GM12801 (cell line): Measurements from ENCODE around the gene TTL.

Experiments used
- TF ChIP-seq, protein P1 (sequence below): IDR thresholded peaks from one replicate; pipeline ENCODE4 v1.5.1; 2011; ENCODE audit warnings: control low read depth; ENCODE audit not compliant: insufficient read length; ENCODE audit errors: extremely low read depth

The TTL gene

DNA sequence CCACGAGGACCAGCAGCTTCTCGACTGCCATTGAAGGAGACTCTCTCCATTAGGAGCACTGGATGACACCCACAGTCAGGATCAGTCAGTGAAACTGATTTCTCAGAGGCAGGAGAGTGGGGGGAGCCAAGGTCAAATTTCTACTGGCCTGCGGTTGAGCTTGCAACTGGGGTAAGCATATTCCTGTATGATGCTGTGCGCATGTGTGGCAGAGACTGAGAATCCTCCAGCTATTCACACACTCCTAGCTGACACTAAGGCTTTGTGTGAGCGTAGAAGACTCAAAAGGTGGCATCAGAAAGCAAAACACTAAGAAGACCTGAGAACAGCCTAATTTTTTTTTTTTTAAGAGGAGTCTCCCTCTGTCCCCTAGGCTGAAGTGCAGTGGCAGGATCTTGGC, 19.8 kb upstream of the TTL start:
- TF ChIP-seq, protein P1, sequence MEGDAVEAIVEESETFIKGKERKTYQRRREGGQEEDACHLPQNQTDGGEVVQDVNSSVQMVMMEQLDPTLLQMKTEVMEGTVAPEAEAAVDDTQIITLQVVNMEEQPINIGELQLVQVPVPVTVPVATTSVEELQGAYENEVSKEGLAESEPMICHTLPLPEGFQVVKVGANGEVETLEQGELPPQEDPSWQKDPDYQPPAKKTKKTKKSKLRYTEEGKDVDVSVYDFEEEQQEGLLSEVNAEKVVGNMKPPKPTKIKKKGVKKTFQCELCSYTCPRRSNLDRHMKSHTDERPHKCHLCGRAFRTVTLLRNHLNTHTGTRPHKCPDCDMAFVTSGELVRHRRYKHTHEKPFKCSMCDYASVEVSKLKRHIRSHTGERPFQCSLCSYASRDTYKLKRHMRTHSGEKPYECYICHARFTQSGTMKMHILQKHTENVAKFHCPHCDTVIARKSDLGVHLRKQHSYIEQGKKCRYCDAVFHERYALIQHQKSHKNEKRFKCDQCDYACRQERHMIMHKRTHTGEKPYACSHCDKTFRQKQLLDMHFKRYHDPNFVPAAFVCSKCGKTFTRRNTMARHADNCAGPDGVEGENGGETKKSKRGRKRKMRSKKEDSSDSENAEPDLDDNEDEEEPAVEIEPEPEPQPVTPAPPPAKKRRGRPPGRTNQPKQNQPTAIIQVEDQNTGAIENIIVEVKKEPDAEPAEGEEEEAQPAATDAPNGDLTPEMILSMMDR = no peak

DNA sequence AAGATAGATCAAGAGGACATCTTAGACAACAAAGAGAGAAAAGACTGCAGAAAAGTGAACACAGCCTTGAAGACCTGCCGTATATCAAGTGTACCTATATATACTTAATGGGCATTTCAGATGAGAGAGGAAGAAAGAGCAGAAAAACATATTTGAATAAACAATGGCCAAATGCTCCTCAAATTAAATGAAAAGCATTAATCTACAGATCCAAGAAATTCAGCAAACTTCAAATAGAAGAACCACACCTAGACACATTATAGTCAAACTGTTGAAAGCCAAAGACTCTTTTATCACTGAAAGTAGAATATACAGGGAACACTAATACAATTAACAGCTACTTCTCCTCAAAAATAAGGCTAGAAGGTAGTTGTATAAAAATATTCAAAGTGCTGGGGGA, 18.7 kb upstream of the TTL start:
- TF ChIP-seq, protein P1 = no peak

DNA sequence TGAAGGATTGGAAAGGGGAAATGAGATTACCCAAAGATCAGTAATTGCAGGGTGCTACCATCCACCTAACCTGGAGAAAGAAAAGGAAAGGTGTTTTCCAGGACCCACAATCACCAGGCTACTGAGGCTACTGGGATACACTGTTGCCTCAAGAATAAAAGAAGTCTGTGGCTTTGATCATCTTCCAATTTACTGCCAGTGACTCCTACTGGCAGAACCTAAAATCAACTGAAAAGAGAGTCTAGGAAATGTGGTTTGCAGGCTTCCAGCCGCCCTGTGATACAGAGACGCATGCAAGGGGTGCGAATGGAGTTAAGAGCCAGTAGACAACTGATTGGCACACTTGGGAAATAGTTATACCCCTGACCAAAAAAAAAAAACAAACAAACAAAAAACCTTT, 16.6 kb upstream of the TTL start:
- TF ChIP-seq, protein P1 = no peak

DNA sequence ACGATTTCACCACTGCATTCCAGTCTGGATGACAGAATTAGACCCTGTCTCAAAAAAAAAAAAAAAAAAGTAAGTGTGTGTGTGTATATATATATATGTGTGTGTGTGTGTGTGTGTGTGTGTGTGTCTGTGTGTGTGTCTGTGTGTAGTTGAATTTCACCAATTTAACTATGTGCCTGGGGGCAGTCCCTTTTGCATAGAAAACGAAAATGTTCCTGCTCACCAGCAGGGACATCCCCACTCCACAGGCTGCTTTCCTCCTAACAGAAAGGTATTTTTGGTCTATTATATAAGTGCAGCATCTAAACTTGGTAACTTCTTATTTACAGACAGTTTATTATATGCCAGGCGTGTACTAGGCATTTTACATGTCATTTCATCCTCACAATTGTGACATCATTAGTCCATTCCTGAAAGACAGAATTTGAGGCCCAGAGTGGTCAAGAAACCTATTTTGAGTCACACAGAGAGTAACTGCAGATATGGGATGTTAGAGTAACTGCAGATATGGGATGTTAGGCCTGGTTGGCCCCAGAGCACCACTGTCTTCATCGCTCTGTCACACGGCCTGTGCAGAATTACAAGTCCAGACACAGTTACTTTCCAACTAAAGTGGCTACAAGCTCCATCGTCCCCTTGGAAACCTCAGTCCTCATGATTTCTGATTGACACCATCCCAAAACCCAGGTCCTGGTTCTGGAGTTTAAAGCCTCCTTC, 9.3 kb upstream of the TTL start:
- TF ChIP-seq, protein P1 = no peak

DNA sequence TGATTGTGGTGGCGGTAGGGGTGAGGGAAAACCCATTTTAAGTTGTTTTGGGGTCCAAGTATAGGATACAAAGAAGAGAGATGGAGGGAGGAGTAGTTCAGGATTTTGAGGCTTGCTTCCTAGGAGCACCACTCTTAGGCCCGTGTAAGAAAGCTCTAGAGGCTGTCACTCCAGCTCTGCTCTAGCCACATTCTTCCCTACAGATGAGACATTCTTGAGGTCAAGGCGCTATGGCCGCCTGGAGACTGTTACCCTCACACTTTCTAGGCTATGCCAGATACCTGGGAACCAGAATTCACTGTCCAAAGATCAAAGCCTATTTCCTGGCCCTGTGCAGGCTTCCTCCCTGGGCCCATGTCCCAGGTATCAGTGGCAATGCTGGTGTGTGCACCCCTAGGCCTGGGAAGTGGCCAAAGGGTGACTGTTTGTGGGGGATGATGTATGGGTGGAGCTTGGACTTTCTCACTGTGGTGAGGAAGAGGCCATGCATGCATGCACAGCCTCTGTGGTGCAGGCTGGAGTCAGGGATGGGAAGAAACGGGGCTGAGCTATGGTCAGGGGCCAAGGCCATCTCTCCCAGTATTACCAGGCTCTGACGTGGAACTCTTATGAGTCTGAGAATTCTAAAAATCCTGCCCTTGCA, 7.0 kb upstream of the TTL start:
- TF ChIP-seq, protein P1 = no peak

DNA sequence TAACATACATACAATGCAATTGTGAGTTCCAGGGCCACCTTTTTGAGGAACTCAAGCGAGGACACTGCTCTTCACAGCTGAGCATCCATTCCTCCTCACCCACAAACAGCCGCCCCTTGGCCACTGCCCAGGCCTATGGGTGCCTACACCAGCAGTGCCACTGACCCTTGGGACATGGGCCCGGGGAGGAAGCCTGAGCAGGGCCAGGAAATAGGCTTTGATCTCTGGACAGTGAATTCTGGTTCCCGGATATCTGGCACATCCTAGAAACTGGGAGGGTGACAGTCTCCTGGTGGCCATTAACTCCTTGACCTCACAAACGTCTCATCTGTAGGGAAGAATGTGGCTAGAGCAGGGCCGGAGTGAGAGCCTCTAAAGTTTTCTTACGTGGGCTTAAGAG, 5.5 kb upstream of the TTL start:
- TF ChIP-seq, protein P1 = no peak

DNA sequence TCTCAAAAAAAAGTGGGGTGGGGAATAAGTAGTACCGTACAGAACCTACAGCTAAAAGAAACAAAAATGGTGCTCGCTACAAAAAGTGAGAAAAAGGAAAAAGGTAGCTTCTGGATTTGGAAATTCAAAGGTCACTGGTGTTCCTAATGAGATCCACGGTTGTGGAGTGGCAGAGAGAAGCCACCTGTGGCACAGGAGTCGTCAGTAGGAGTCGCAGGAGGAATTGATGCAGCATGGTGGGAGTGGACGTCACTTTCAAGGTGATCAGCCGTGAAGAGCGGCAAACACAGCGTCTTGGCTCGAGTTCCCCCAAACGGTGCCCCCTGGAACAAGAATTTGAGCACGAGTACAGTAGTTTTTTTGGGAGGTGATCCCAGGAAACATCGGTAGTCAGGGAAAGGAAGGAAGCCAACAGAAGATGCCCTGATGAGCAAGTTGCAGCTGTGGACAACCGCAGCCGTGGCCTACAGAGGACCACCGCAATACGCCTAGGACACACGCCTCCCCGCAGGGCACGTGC, 1.4 kb upstream of the TTL start:
- TF ChIP-seq, protein P1 = no peak
